Measurements from ENCODE around the gene CLDND2. TPM values are rescaled to one million over a fixed set of nuclear protein-coding genes. Genes with fewer than 3 reads are reported as not detected.

Gene CLDND2
- total and polyA plus RNA-seq, 2 experiments from 2014 or later, result 7.7 TPM; not detected in 1

DNA sequence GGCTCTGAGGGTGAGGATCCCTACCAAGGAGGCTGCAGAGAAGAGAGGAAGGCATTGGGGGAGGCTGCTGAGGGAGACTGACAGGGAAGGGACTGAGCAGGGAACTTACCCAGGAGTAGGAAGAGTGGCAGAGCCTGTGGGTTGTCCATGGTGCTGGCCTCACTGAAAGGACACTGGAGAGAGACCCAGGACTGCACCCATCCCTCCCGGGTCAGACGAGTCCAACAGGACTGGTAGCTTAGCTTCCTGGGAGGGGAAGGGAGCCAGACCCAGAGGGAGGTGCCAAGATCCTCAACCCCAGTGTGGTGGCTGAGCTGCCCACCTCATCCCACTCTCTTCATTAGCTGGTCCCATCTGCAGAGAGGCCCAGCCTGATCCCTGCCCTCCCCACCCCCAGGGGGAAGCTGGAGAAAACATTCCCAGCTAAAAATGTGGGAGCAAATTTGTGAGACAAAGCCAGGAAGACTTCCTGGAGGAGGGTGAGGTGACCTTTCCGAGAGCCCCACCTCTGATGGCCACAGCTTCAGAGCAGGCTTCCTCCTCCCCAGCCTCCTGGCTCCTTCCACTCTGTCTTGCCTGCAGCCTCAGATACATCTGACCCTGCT, 26.7 kb downstream of the CLDND2 start, which contains the start of gene VSIG10L:
Gene VSIG10L, minus strand, starts transcription at position 164 of the 605 bp plus-strand sequence. Its CDS starts 15 bp downstream, at position 149.
- Histone ChIP-seq H3K27me3 (ENCODE audit: insufficient read depth) (peaks cover 16% of the 10 kb centered on the region), H3K4me2 (peak within 1 kb of the TSS; percentile 88), H3K4me1 (ENCODE audit: insufficient read depth) (peaks cover 24% of the 10 kb centered on the region), H3K4me3 (peak within 1 kb of the TSS; percentile 62; the same call in 1 of the 2 replicates), H3K9me2 (ENCODE audit: insufficient read depth) (no peaks in the 10 kb centered on the region), H3F3A (replicated peaks; ENCODE audit: low read depth) (no peaks in the 10 kb centered on the region), H4K20me1 (replicated peaks; ENCODE audit: insufficient read depth) (no peaks in the 10 kb centered on the region), H2AFZ (no peak within 1 kb of the TSS), H3K27ac (ENCODE audit: low read depth) (no peak within 1 kb of the TSS), H3K36me3 (ENCODE audit: insufficient read depth) (no peaks in the 10 kb centered on the region), H3K79me2 (replicated peaks; ENCODE audit: insufficient read depth) (no peaks in the 10 kb centered on the region)
- no peak for DNase-seq (ENCODE audit: low spot score)
- no peak for TF ChIP-seq ZNF331 (CRISPR knock-in tag; IDR thresholded peaks at IDR 0.05; ENCODE audit: low read depth)
- no peak for TF ChIP-seq EZH2 (IDR thresholded peaks at IDR 0.05; ENCODE audit: low read depth, unreplicated experiment)
- TF ChIP-seq, protein P1, sequence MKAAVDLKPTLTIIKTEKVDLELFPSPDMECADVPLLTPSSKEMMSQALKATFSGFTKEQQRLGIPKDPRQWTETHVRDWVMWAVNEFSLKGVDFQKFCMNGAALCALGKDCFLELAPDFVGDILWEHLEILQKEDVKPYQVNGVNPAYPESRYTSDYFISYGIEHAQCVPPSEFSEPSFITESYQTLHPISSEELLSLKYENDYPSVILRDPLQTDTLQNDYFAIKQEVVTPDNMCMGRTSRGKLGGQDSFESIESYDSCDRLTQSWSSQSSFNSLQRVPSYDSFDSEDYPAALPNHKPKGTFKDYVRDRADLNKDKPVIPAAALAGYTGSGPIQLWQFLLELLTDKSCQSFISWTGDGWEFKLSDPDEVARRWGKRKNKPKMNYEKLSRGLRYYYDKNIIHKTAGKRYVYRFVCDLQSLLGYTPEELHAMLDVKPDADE (IDR thresholded peaks at IDR 0.05), result no peak
- no peak for TF ChIP-seq ZNF114 (CRISPR knock-in tag; IDR thresholded peaks at IDR 0.05)
- TF ChIP-seq ZNF462 (CRISPR knock-in tag; IDR thresholded peaks at IDR 0.05), result no peak
- TF ChIP-seq, protein P2, sequence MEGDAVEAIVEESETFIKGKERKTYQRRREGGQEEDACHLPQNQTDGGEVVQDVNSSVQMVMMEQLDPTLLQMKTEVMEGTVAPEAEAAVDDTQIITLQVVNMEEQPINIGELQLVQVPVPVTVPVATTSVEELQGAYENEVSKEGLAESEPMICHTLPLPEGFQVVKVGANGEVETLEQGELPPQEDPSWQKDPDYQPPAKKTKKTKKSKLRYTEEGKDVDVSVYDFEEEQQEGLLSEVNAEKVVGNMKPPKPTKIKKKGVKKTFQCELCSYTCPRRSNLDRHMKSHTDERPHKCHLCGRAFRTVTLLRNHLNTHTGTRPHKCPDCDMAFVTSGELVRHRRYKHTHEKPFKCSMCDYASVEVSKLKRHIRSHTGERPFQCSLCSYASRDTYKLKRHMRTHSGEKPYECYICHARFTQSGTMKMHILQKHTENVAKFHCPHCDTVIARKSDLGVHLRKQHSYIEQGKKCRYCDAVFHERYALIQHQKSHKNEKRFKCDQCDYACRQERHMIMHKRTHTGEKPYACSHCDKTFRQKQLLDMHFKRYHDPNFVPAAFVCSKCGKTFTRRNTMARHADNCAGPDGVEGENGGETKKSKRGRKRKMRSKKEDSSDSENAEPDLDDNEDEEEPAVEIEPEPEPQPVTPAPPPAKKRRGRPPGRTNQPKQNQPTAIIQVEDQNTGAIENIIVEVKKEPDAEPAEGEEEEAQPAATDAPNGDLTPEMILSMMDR (conservative IDR thresholded peaks at IDR 0.05; ENCODE audit: low read depth in 2 of 2), result no peak
- TF ChIP-seq EZH2phosphoT487 (IDR thresholded peaks at IDR 0.05; ENCODE audit: unreplicated experiment), result no peak
- TF ChIP-seq STAT1 (IDR thresholded peaks at IDR 0.05; ENCODE audit: unreplicated experiment), result no peak
- TF ChIP-seq JUNB (IDR thresholded peaks at IDR 0.05; ENCODE audit: unreplicated experiment), result no peak
- TF ChIP-seq NANOG (IDR thresholded peaks at IDR 0.05; ENCODE audit: borderline replicate concordance), result no peak
- no peak for TF ChIP-seq POLR2AphosphoS5 (IDR thresholded peaks at IDR 0.05; ENCODE audit: low read depth)
- TF ChIP-seq REST (IDR thresholded peaks at IDR 0.05; ENCODE audit: unreplicated experiment), result no peak
- TF ChIP-seq CREB1 (CRISPR knock-in tag; IDR thresholded peaks at IDR 0.05; ENCODE audit: low read depth), result no peak
- Mint-ChIP-seq H3K9me3 (no peaks in the 10 kb centered on the region), H3K36me3 (ENCODE audit: low read depth) (peaks cover 7% of the 10 kb centered on the region; the same call in 2 of the 3 replicates), H3K4me1 (peaks cover 28% of the 10 kb centered on the region), H3K27me3 (ENCODE audit: insufficient read depth, low read depth, poor library complexity) (peaks cover 22% of the 10 kb centered on the region), H3K27ac (no peak within 1 kb of the TSS), H3K4me3 (peak within 1 kb of the TSS; percentile 65)
- no peak for ATAC-seq

All from GM23338 (cell line).